Neural crest cell (in vitro differentiated cells): ENCODE measurements around the gene NR1D1. TPM values are rescaled to one million over a fixed set of nuclear protein-coding genes. Genes with fewer than 3 reads are reported as not detected.
A peak's percentile ranks its signal among the peaks of the same experiment; 100 is the strongest.

ENCODE experiments used
- DNase-seq: peaks from one replicate; pipeline ENCODE4 v3.0.0; 2021; ENCODE audit warnings: low read depth, mixed read lengths, low spot score
- H3K27ac Mint-ChIP-seq: one replicate; pipeline ENCODE4 v1.8.0; 2021; ENCODE audit warnings: mild to moderate bottlenecking, mixed read lengths; ENCODE audit not compliant: unreplicated experiment
- H3K27me3 Mint-ChIP-seq: 2 replicates; pipeline ENCODE4 v1.8.0; 2021; ENCODE audit warnings: low read depth, mild to moderate bottlenecking, mixed read lengths
- H3K36me3 Mint-ChIP-seq: 2 replicates; pipeline ENCODE4 v1.8.0; 2021; ENCODE audit warnings: low read depth, mild to moderate bottlenecking, mixed read lengths
- H3K4me1 Mint-ChIP-seq: 2 replicates; pipeline ENCODE4 v1.8.0; 2021; ENCODE audit warnings: mixed read lengths
- H3K4me3 Mint-ChIP-seq: one replicate; pipeline ENCODE4 v1.8.0; 2021; ENCODE audit warnings: mild to moderate bottlenecking, mixed read lengths
- H3K9me3 Mint-ChIP-seq: 2 replicates; pipeline ENCODE4 v1.8.0; 2021; ENCODE audit warnings: mixed read lengths
- total RNA-seq: library from RNA; stranded (reverse); gene quantifications from 2 replicates; pipeline ENCODE4 v1.2.1, GENCODE V29; 2021
- TF ChIP-seq, protein P1 (sequence below): fragments of 200-600 bp; sonication (generic); conservative IDR thresholded peaks from 2 replicates; pipeline ENCODE4 v1.5.0; 2021; ENCODE audit warnings: antibody characterized with exemption, mild to moderate bottlenecking

NR1D1 gene
- total RNA-seq, 1 donor from 2014 or later: 2.8 TPM

DNA sequence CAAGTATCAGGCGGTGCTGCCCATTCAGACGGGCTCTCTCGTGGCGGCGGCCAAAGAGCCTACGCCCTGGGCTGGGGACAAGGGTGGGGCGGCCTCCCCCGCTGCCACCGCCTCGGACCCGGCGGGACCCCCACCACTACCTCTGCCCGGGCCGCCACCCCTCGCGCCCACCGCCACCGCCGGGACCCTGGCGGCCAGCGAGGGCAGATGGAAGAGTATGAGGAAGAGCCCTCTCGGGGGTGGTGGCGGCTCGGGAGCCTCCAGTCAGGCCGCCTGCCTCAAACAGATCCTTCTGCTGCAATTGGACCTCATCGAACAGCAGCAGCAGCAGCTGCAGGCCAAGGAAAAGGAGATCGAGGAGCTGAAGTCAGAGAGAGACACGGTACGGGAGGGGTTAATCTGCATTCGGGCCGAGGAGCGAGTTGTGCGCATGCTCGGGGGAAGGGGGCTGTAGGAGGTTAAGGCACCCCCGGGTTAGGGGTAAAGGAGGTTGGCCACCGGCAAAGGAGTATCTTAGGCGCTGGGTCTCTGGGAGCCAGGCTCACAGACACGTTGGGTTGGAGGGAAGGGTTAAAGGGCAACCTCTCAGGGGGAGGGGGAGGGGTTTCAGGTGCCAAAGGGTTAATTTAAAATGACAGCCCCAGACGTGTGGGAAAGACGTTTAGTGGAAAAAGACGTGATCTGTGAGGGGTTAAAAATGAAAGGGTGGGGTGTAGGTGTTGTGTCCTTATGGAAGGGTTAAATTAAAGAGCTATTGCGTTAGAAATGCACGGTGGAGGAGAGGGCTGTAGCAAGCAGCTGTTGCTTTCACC is 22.8 kb upstream of the NR1D1 start:
- H3K4me3 Mint-ChIP-seq: peak overlapping the region; percentile 93
- no peaks in the 10 kb centered on the region for H3K9me3 Mint-ChIP-seq

DNA sequence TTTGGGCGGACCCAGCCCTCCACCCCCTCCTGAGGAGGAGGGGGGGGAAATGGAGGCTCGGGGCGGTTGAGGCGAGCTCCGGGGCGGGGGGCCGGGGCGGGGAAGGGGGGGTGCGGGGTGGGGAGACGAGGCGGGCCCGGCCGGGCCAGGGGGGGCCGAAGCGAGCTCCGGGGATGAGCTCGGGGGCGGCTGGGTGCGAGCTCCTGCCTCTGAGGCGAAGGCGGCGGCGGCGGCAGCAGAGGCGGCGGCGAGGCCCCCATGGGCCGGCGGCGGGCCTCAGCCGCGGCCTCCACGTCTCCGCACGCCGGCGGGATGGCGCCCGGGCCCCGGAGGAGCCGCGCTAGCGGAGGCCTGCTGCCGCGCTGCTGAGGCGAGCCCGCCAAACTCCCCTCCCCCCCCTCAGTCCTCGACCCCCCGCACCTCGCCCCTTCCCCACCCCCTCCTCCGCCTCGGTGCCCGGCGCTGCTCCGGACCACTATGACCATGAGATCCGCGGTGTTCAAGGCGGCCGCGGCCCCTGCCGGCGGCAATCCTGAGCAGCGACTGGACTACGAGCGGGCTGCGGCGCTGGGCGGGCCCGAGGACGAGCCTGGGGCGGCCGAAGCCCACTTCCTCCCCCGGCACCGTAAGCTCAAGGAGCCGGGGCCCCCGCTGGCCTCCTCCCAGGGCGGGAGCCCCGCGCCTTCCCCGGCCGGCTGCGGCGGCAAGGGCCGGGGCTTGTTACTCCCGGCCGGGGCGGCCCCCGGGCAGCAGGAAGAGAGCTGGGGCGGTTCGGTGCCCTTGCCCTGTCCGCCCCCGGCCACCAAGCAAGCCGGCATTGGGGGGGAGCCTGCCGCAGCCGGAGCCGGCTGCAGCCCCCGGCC is 22.0 kb upstream of the NR1D1 start:
- H3K9me3 Mint-ChIP-seq: no peaks in the 10 kb centered on the region
- H3K27me3 Mint-ChIP-seq: no peaks in the 10 kb centered on the region
- TF ChIP-seq, protein P1, sequence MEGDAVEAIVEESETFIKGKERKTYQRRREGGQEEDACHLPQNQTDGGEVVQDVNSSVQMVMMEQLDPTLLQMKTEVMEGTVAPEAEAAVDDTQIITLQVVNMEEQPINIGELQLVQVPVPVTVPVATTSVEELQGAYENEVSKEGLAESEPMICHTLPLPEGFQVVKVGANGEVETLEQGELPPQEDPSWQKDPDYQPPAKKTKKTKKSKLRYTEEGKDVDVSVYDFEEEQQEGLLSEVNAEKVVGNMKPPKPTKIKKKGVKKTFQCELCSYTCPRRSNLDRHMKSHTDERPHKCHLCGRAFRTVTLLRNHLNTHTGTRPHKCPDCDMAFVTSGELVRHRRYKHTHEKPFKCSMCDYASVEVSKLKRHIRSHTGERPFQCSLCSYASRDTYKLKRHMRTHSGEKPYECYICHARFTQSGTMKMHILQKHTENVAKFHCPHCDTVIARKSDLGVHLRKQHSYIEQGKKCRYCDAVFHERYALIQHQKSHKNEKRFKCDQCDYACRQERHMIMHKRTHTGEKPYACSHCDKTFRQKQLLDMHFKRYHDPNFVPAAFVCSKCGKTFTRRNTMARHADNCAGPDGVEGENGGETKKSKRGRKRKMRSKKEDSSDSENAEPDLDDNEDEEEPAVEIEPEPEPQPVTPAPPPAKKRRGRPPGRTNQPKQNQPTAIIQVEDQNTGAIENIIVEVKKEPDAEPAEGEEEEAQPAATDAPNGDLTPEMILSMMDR: no peak
- H3K4me3 Mint-ChIP-seq: no peak overlapping the region
- H3K27ac Mint-ChIP-seq: no peak overlapping the region
- peak; percentile 46 for DNase-seq
- peaks cover 10% of the 10 kb centered on the region for H3K36me3 Mint-ChIP-seq
- peaks cover 39% of the 10 kb centered on the region for H3K4me1 Mint-ChIP-seq

More for the DNA sequence above, 22.8 kb upstream of the NR1D1 start:
- peak overlapping the region; percentile 83 for H3K27ac Mint-ChIP-seq
- DNase-seq: peak; percentile 53
- H3K27me3 Mint-ChIP-seq: no peaks in the 10 kb centered on the region
- H3K36me3 Mint-ChIP-seq: peaks cover 10% of the 10 kb centered on the region
- peaks cover 35% of the 10 kb centered on the region for H3K4me1 Mint-ChIP-seq
- TF ChIP-seq, protein P1: peak; percentile 35

DNA sequence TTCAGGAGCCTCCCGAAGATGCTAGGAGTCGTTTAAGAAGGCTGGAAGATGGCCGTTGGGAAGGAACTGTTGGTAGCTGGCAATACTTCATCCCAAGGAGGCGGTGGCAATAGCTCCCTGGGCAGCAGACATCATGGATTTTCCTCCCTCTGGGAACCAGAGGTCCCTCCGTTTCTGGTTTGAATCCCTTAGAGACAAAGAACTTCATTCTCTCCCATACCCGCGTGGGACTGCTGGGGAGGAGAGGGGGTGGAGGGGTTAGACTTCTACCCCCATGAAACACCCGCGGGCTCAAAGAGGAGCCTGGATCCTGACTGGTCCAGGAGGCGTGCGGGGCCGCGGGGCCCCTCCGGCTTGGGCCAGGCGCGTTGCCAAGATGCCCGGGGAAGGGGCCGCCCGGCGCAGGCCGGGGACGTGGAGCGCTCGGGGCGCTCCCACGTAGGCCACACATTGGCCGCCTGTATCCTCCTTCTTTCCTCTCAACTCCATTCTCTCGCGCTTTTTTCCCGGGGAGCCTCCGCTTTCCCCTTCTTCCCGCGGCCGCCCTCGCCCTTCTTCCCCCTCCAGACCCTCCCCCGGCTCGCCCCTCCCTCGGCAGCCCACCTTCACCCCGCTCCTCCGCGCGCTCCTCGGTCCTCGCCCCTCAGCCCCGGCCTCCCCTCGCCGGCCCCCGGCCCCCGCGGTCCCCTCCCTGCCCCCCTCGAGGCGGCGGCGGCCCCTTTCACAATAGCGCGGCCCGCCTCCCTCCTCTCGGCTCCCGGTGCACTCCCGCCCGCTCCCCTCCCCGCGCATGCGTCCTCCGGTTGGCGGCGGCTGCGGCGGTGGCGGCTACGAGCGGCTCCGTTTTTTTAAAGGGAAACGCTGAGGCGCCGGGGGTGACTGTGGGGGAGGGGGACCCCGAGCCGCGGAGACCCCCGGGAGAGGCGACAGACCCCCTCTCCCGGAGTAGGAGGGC is 21.1 kb upstream of the NR1D1 start, which contains the start of gene MSL1:
TSS of gene MSL1 (plus strand) at position 791 of the 955 bp plus-strand sequence. CDS start 642 bp downstream, outside the sequence.
- peak within 1 kb of the TSS; percentile 99 for H3K4me3 Mint-ChIP-seq
- peak; percentile 83 for DNase-seq
- H3K36me3 Mint-ChIP-seq: peaks cover 6% of the 10 kb centered on the region
- H3K4me1 Mint-ChIP-seq: peaks cover 39% of the 10 kb centered on the region
- H3K27me3 Mint-ChIP-seq: no peaks in the 10 kb centered on the region
- peak within 1 kb of the TSS; percentile 99 for H3K27ac Mint-ChIP-seq
- TF ChIP-seq, protein P1: no peak
- no peaks in the 10 kb centered on the region for H3K9me3 Mint-ChIP-seq

DNA sequence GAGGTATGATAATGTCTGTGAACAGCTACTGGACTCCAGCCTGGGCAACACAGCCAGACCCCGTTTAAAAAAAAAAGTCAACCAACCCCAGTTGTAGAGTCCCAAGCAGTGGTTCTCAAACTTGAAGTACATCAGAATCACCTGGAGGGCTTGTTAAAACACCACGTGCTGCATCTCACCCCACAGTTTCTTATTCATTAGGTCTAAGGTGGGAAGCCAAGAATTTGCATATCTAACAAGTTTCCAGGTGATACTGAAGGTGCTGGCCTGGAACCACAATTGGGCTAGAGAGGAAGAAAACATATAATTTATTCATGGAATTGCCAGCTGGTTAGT is 14.7 kb upstream of the NR1D1 start:
- Mint-ChIP-seq H3K9me3 (no peaks in the 10 kb centered on the region), H3K27me3 (no peaks in the 10 kb centered on the region), H3K4me1 (peaks cover 53% of the 10 kb centered on the region), H3K4me3 (no peak overlapping the region), H3K27ac (no peak overlapping the region), H3K36me3 (no peaks in the 10 kb centered on the region)
- DNase-seq: no peak
- TF ChIP-seq, protein P1: no peak

DNA sequence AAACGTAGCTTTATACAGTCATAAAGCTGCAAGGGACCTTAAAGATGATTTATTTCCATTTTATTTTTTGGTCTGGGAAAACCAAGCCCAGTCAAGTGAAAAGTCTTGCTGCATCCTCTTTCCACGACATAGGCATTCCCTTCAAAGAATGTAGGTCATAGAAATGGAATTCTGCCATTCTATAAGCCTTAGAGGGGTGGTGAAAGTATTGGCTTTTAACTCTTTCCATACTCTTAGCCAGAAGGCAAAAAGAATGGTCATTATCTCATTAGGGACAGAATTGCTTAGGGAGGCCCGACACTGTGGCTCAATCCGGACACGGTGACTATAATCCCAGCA is 13.5 kb upstream of the NR1D1 start:
- H3K4me1 Mint-ChIP-seq: peaks cover 59% of the 10 kb centered on the region
- no peaks in the 10 kb centered on the region for H3K27me3 Mint-ChIP-seq
- H3K9me3 Mint-ChIP-seq: no peaks in the 10 kb centered on the region
- H3K36me3 Mint-ChIP-seq: no peaks in the 10 kb centered on the region
- peak overlapping the region; percentile 95 for H3K27ac Mint-ChIP-seq
- H3K4me3 Mint-ChIP-seq: peak overlapping the region; percentile 85
- TF ChIP-seq, protein P1: no peak
- DNase-seq: no peak
